Kidney tubule cell (primary cell): ENCODE measurements around the gene ITPR2.

Experiments
- DNase-seq: peaks from one replicate; pipeline ENCODE4 v3.0.0-alpha.2; 2018; ENCODE audit warnings: low spot score

ITPR2 gene

GRCh38 chr12:26661399-26661798 lies 171.6 kb downstream of the ITPR2 start:
- DNase-seq, result no peak

GRCh38 chr12:26659930-26660329 lies 173.1 kb downstream of the ITPR2 start:
- DNase-seq, result no peak

- no peak for DNase-seq
Observed at GRCh38 chr12:26658991-26659390, 174.0 kb downstream of the ITPR2 start.

- no peak for DNase-seq
Observed at GRCh38 chr12:26654623-26655022, 178.4 kb downstream of the ITPR2 start.

GRCh38 chr12:26651566-26652188 lies 181.3 kb downstream of the ITPR2 start:
- peak; percentile 80 for DNase-seq

- DNase-seq, result no peak
Observed at GRCh38 chr12:26651036-26651435, 182.0 kb downstream of the ITPR2 start.

- no peak for DNase-seq
Observed at GRCh38 chr12:26648999-26649398, 184.0 kb downstream of the ITPR2 start.

- peak; percentile 93 for DNase-seq
Observed at GRCh38 chr12:26648584-26648983, 184.4 kb downstream of the ITPR2 start.

- no peak for DNase-seq
Observed at GRCh38 chr12:26648066-26648465, 184.9 kb downstream of the ITPR2 start.

GRCh38 chr12:26647088-26647487 lies 185.9 kb downstream of the ITPR2 start:
- DNase-seq, result peak; percentile 43

GRCh38 chr12:26646571-26646970 lies 186.4 kb downstream of the ITPR2 start:
- no peak for DNase-seq

- peak; percentile 75 for DNase-seq
Observed at GRCh38 chr12:26644376-26644775, 188.6 kb downstream of the ITPR2 start.

GRCh38 chr12:26643532-26644315 lies 189.3 kb downstream of the ITPR2 start:
- no peak for DNase-seq

- peak; percentile 83 for DNase-seq
Observed at GRCh38 chr12:26642361-26642760, 190.6 kb downstream of the ITPR2 start.

- DNase-seq, result peak; percentile 78
Observed at GRCh38 chr12:26636710-26637328, 196.2 kb downstream of the ITPR2 start.

GRCh38 chr12:26633591-26634210 lies 199.3 kb downstream of the ITPR2 start:
- peak; percentile 79 for DNase-seq

GRCh38 chr12:26632756-26633155 lies 200.2 kb downstream of the ITPR2 start:
- no peak for DNase-seq

GRCh38 chr12:26631846-26632245 lies 201.1 kb downstream of the ITPR2 start:
- DNase-seq, result peak; percentile 26

GRCh38 chr12:26630546-26631027 lies 202.4 kb downstream of the ITPR2 start:
- peak; percentile 98 for DNase-seq

- peak; percentile 41 for DNase-seq
Observed at GRCh38 chr12:26629864-26630263, 203.1 kb downstream of the ITPR2 start.

- DNase-seq, result no peak
Observed at GRCh38 chr12:26628234-26628633, 204.8 kb downstream of the ITPR2 start.

GRCh38 chr12:26627335-26627734 lies 205.7 kb downstream of the ITPR2 start:
- DNase-seq, result no peak

GRCh38 chr12:26623136-26623535 lies 209.9 kb downstream of the ITPR2 start:
- no peak for DNase-seq
